Stomach (tissue), 4 donors: ENCODE results near the gene MS4A8.

Source experiments
- EP300 ChIP-seq: sonication (generic); formaldehyde crosslinking; IDR thresholded peaks from one replicate; pipeline ENCODE4 v1.6.1; 2017; ENCODE audit warnings: antibody characterized with exemption
- POLR2AphosphoS5 ChIP-seq, 3 donors: sonication (generic); formaldehyde crosslinking; IDR thresholded peaks; one replicate each; pipeline ENCODE4 v1.6.1; 2016; ENCODE audit warnings: antibody characterized with exemption in 3 of 3
- TF ChIP-seq, protein P1 (sequence below), 7 experiments: fragments of 450-650 bp in 4 of 7; fragments of 200-600 bp in 3 of 7; sonication (generic) in 3 of 7; IDR thresholded peaks; one replicate each; pipeline ENCODE4 v1.5.1; 2016 to 2019; ENCODE audit warnings: antibody characterized with exemption in 7 of 7, control low read depth in 2 of 7, mild to moderate bottlenecking in 1 of 7

DNA sequence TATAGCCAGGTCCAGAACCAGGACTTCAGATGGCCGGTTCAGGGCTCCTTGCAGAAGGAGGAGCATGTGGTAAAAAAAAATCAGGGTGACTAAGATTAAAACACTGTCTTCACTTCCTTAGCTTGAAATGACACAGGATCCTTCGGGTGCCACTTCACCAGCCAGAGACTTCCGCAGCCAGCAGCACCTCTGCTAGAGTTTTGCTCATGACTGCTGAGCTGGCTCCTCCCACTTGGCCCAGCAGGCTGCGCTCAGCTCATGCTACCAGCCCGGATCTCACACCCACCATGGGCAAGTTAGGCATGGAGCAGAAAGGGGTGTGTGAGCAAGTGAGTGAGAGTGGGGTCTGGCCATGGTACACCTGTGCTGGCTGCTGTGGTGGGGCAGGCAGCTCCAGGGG lies 18.5 kb downstream of the MS4A8 start:
- TF ChIP-seq, protein P1, sequence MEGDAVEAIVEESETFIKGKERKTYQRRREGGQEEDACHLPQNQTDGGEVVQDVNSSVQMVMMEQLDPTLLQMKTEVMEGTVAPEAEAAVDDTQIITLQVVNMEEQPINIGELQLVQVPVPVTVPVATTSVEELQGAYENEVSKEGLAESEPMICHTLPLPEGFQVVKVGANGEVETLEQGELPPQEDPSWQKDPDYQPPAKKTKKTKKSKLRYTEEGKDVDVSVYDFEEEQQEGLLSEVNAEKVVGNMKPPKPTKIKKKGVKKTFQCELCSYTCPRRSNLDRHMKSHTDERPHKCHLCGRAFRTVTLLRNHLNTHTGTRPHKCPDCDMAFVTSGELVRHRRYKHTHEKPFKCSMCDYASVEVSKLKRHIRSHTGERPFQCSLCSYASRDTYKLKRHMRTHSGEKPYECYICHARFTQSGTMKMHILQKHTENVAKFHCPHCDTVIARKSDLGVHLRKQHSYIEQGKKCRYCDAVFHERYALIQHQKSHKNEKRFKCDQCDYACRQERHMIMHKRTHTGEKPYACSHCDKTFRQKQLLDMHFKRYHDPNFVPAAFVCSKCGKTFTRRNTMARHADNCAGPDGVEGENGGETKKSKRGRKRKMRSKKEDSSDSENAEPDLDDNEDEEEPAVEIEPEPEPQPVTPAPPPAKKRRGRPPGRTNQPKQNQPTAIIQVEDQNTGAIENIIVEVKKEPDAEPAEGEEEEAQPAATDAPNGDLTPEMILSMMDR (IDR thresholded peaks at IDR 0.05) = no peak
- TF ChIP-seq POLR2AphosphoS5 (IDR thresholded peaks at IDR 0.05) (no peak), EP300 (no peak)
